HG02763 (cell line): ENCODE results near the gene NSMCE1.
A peak's percentile ranks its signal among the peaks of the same experiment; 100 is the strongest.

Experiments used
- ATAC-seq: cut with Tn5 transposase; IDR thresholded peaks from one replicate; pipeline ENCODE4 v1.9.1; 2021; ENCODE audit warnings: mild to moderate bottlenecking, moderate library complexity; ENCODE audit not compliant: unreplicated experiment

NSMCE1 gene

DNA sequence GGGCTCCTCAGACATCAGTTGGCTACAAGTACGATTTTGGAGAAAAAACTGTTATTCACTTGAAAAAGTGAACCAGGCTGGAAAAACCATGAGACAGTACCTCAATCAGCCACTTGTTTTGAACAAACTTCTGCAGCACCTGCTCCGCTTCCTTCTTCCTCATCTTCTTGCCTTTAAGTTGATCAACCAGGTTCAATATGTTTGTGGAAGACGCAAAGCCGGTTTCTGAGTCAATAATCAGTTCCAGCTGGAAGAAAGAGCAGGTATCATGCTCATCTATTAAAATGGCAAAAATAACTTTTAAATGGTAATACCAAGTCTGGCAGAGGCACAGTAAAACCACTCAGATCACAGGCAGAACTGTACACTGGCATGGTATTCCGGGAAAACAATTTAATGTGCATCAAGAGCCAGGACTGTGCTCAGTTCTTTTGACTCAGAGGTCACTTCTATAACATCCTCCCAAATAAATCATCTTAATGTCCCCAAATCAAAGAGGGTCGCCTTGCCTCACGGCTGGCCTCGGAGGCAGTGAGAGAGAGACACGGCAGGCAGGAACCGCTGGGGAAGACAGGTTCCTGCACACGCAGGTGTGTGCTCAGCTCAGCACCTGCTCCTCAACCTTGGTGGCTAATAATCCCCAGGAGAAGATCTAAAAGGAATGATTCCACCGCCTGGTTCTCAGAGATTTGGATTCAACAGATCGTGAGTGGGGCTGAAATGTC is 35.5 kb downstream of the NSMCE1 start:
- no peak for ATAC-seq

GRCh38 chr16:27232061-27232900 is 36.3 kb downstream of the NSMCE1 start:
- peak; percentile 55 for ATAC-seq

GRCh38 chr16:27231692-27232060 is 36.9 kb downstream of the NSMCE1 start:
- no peak for ATAC-seq

- ATAC-seq: no peak
These were observed 38.0 kb downstream of the NSMCE1 start for GRCh38 chr16:27230562-27231001.

- ATAC-seq: no peak
These were observed 38.6 kb downstream of the NSMCE1 start for GRCh38 chr16:27229891-27230470.

DNA sequence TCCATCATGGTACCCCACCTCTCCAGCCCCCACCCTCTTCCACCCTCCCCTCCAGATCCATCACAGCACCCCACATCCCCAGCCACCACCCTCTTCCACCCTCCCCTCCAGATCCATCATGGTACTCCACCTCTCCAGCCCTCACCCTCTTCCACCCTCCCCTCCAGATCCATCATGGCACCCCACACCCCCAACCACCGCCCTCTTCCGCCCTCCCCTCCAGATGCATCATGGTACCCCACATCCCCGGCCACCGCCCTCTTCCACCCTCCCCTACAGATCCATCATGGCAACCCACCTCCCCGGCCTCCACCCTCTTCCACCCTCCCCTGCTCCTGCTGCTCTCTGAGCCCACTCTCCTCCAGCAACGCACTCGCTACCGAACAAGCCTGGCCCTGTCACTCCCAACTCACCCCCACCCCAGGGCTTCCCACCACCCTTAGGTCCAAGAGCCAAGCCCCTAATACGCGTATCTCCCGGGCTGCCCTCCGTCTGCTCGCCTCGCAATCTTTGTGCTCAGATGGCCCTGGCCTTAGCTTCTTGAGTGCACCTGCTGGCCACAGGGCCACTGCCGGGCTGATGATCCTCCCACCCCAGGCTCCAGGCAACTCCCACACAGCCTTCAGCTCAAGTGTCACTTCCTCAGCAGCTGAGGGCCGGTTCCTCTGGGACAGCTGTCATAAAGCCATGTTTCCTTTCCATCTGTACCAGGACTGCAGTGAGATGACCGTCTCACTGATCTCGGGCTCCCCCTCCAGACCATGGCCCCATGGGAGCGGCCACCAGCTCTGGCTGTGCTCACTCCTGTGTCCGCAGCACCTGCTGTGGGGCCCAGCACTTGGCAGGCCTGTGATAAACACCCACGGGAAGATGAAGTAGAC is 39.7 kb downstream of the NSMCE1 start:
- no peak for ATAC-seq

DNA sequence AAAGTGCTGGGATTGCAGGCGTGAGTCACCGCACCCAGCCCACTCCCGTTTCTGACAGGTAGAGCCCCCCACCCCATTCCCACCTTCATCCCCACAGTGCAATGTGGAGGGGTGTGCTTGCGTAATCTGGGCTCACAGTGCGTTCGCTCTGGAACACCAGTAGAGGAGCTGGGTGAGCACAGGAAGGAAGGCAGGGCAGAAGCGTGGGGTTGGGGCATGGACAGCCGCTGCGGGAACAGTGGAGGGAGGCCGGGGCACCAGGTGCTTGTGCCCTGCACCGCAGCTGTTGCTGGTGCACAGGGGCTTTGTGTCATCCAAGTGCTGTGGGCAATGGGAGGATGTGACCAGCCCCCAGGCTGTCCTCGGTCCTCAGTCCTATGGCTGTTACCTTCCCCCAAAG is 40.5 kb downstream of the NSMCE1 start:
- no peak for ATAC-seq

- no peak for ATAC-seq
These were observed 41.4 kb downstream of the NSMCE1 start for GRCh38 chr16:27226976-27227705.

- ATAC-seq: no peak
These were observed 42.1 kb downstream of the NSMCE1 start for GRCh38 chr16:27226476-27226875.

GRCh38 chr16:27225536-27226360 is 42.8 kb downstream of the NSMCE1 start:
- no peak for ATAC-seq

DNA sequence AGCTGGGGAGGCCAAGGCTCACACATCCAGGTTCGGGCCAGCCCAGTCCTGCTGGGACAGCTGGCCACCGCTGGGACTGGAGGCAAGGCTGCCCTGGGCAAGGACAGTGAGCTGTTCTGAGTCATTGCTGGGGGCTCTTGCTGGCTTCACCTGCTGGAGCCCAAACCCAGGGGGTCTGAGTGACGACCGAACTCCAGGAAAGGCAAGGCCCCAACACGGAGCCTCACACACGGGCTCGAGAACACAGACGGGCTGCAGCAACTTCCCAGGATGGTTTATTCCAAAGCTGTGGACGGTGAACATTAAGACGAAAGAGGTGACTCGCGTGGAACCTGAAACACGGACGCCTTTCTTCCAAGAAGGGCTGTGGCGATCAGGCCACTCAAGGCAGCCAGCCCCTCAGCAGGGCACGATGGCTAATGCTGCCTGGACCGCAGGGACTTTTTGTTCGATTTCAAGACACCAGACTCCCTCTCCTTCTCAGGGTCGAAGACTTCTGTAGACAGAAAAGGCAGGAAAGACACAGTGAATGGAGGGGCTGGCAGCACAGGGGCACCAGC is 43.8 kb downstream of the NSMCE1 start:
- ATAC-seq: no peak

DNA sequence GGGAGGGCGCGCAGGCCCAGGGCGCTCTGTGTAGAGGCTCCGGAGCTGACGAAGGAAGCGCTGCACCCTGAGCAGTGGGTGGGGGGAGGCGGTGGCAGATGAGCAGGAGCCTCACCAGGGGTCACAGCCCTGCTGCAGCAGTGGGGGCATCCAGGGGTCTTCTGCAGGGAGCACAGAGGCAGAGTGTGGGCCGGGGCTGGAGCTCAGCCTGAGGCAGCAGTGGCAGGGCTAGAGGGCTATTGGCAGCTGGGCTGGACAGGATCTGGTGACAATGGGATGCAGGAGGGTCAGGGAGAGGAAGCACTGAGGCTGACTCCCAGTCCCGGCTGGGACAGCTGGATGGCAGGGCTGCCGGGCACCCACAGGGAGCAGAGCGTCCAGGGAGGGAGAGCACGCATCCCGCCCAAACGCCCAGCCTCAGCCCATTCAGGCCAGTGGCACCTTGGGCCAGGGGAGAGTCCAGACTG is 44.3 kb downstream of the NSMCE1 start:
- ATAC-seq: no peak

DNA sequence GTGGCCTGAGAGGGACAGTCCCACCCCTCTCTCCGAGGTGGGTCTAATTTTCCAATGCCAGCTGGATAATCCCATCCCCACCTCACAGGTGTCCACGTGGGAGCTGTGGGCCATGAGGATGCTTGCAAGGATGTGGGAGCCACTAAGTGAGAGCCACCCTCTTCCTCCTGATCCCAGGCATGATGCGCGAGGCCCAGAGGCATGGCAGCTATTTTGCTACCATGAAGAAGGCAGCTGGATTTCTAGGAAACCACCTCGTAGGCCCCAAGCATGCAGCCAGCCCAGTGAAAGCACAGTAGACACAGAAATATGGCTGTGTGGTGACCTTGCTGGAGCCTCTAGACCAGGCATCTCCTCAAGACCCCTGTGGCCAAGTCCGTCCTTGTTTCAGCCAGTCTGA is 44.9 kb downstream of the NSMCE1 start:
- no peak for ATAC-seq

- ATAC-seq: no peak
These were observed 45.4 kb downstream of the NSMCE1 start for GRCh38 chr16:27223226-27223610.

- no peak for ATAC-seq
These were observed 46.0 kb downstream of the NSMCE1 start for GRCh38 chr16:27222249-27223225.

GRCh38 chr16:27221576-27222248 is 46.9 kb downstream of the NSMCE1 start:
- no peak for ATAC-seq

GRCh38 chr16:27220991-27221390 is 47.6 kb downstream of the NSMCE1 start:
- ATAC-seq: no peak
